Duodenal mucosa (tissue), 2 donors: ENCODE results near the gene FAM110D.

ENCODE experiments used
- H3K27ac ChIP-seq: one replicate; pipeline ENCODE4 v1.7.0; 2013; ENCODE audit warnings: low read depth, low read length
- H3K27me3 ChIP-seq, 2 donors: one replicate each; pipeline ENCODE4 v1.7.0; 2013; ENCODE audit warnings: low read length in 2 of 2, control low read depth in 1 of 2; ENCODE audit not compliant: insufficient read depth in 2 of 2, control insufficient read depth in 1 of 2
- H3K36me3 ChIP-seq, 2 donors: one replicate each; pipeline ENCODE4 v1.7.0; 2013; ENCODE audit warnings: low read length in 2 of 2, control low read depth in 1 of 2; ENCODE audit not compliant: insufficient read depth in 2 of 2, control insufficient read depth in 1 of 2
- H3K4me1 ChIP-seq, 2 donors: one replicate each; pipeline ENCODE4 v1.7.0; 2013; ENCODE audit warnings: low read length in 2 of 2, control low read depth in 1 of 2; ENCODE audit not compliant: insufficient read depth in 2 of 2, control insufficient read depth in 1 of 2
- H3K4me3 ChIP-seq, 2 donors: one replicate each; pipeline ENCODE4 v1.7.0; 2013; ENCODE audit warnings: low read length in 2 of 2, low read depth in 1 of 2
- H3K9ac ChIP-seq, 2 donors: one replicate each; pipeline ENCODE4 v1.7.0; 2013; ENCODE audit warnings: low read length in 2 of 2, low read depth in 1 of 2
- H3K9me3 ChIP-seq, 2 donors: one replicate each; pipeline ENCODE4 v1.7.0; 2013; ENCODE audit warnings: low read length in 2 of 2, control low read depth in 1 of 2; ENCODE audit not compliant: control insufficient read depth in 1 of 2

The FAM110D gene

DNA sequence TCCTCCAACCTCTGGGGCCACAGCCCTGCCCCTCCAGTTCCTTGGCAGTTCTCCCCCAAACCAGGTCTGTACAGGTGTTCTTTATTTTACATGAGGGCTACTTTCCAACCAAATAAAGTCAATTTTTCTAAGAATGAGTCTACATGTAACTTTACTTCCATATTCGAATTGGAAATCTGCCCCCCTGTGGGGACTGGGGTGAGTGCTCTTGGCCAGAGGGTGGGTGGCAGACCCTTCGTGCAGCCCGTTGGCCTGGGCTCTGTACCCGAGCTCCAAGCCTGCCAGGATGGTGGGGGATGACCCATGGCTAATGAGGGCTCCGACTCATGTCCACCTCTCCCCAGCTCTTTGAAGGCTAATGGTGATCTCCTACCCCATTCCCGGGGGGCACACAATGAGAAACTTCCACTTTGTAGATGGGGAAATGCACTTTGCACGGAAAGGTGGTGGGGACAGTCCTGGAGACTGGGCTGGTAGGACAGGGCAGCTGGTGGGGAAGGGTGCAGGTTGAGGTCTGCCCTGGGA lies 30.9 kb downstream of the FAM110D start:
- peaks cover 0 to 24% of the 10 kb centered on the region in 2 donors for H3K36me3 ChIP-seq
- no peaks in the 10 kb centered on the region for H3K4me1 ChIP-seq
- H3K4me3 ChIP-seq = no peak overlapping the region
- H3K9ac ChIP-seq = no peak overlapping the region
- H3K27me3 ChIP-seq = no peaks in the 10 kb centered on the region
- no peaks in the 10 kb centered on the region for H3K9me3 ChIP-seq
- H3K27ac ChIP-seq = no peak overlapping the region

DNA sequence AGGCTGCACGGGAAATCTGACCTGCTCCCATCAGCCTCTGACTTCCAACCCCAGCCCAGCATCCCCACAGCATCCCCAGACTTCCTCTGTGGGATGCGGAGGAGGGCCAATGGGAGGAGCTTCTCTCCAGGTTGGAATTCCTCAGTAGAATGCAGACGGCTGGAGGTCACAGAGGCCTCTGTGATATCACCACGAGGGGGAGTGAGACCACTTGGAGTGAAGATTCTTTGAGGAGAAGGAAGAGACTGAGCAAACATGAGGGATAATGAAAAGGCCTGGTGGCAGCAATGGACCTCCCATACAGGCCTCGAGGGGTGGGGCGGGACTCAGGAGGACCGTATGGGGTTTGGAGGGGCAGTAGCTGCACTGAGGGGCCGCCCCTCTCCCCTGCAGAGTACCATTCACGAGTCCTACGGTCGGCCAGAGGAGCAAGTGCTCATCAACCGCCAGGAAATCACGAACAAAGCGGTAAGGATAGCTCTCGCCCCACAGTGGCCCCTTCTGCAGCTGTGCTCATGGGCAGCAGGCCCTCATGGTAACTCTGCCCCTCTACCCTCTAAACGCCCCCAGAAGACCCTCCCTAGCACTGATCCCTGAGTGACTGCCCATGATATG lies 31.6 kb downstream of the FAM110D start, which contains the start of gene CATSPER4:
Gene CATSPER4 (plus strand): TSS at position 230 of the 615 bp plus-strand sequence. CDS start 26 bp downstream, at position 256.
- Histone ChIP-seq H3K4me1 (no peaks in the 10 kb centered on the region), H3K9me3 (no peaks in the 10 kb centered on the region), H3K36me3 (peaks cover 0 to 21% of the 10 kb centered on the region in 2 donors), H3K27ac (no peak within 1 kb of the TSS), H3K9ac (no peak within 1 kb of the TSS), H3K4me3 (no peak within 1 kb of the TSS), H3K27me3 (no peaks in the 10 kb centered on the region)

DNA sequence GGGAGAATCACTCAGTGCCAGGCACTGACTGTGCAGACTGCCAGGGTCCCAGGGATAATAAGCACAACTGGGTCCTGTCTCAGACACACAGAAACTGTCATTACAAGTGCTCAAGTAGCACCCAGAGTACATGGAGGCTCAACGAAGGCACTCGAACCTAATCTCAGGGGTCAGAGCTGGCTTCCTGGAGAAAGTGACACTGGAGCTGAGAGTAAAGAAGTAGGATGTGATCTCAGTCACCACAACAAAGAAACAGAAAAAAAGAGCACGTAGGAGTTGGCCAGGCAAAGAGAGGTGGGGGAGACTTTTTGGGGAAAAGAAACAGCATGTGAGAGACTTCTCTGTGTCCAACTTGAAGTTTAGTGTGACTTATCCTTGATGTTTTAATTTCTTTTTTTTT lies 32.9 kb downstream of the FAM110D start:
- Histone ChIP-seq H3K27ac (no peak overlapping the region), H3K27me3 (no peaks in the 10 kb centered on the region), H3K36me3 (peaks cover 0 to 20% of the 10 kb centered on the region in 2 donors), H3K4me3 (no peak overlapping the region), H3K4me1 (no peaks in the 10 kb centered on the region), H3K9me3 (no peaks in the 10 kb centered on the region), H3K9ac (no peak overlapping the region)

DNA sequence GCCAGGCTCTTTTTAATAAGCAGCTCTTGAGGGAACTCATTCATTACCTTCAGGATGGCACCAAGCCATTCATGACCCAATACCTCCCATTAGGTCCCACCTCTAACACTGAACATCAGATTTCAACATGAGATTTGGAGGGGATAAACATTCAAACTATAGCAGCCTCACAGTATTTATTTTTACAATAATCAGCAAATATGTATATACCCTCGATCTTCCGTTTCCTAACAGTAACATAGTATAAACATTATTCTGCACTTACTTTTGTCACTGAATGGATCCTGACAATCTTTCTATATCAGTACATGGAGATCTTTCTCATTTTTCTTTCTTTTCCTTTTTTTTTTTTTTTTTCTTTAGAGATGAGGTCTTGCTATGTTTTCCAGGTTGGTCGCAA lies 36.9 kb downstream of the FAM110D start:
- Histone ChIP-seq H3K27me3 (no peaks in the 10 kb centered on the region), H3K27ac (no peak overlapping the region), H3K9me3 (no peaks in the 10 kb centered on the region)

DNA sequence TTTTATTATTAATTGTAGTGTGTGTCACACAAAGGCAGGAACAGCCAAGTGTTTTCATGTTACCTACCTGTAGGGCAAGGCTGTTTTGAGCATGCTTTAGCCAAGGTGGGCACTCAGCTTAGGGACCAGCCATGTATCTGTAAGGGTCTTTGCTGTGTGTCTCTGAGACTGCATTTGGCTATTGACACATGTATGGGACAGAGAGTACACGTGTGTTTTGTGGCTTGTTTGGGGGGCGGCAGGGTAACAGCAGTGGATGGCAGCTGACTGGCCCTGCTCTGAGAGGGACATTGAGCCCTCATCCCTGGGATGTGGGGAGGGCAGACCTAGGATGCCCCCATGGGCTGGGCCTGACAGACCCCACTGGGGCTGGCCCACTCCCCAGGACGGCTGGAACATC lies 38.4 kb downstream of the FAM110D start:
- Histone ChIP-seq H3K27ac (no peak overlapping the region), H3K36me3 (no peaks in the 10 kb centered on the region), H3K4me3 (no peak overlapping the region), H3K9me3 (no peaks in the 10 kb centered on the region), H3K9ac (no peak overlapping the region), H3K27me3 (no peaks in the 10 kb centered on the region), H3K4me1 (peaks cover 0 to 5% of the 10 kb centered on the region in 2 donors)

More for the DNA sequence above, 36.9 kb downstream of the FAM110D start:
- Histone ChIP-seq H3K9ac (no peak overlapping the region), H3K4me3 (no peak overlapping the region), H3K4me1 (no peaks in the 10 kb centered on the region), H3K36me3 (no peaks in the 10 kb centered on the region)

DNA sequence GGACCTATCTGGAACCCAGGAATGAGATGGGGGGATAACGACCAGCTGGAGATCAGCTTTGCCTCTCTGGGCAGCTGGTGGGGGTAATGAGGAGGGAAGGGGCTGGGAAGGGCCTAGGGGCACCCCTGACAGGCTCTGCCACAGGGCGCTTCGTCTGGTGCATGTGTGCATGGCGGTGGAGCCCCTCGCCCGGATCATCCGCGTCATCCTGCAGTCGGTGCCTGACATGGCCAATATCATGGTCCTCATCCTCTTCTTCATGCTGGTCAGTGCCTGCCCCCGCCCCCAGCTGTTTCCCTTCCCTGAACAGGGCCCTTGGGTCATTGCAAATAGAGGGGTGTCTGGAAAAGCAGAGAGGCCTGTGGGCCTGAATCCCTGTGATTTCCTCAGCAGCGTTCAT lies 38.9 kb downstream of the FAM110D start:
- H3K27ac ChIP-seq = no peak overlapping the region

DNA sequence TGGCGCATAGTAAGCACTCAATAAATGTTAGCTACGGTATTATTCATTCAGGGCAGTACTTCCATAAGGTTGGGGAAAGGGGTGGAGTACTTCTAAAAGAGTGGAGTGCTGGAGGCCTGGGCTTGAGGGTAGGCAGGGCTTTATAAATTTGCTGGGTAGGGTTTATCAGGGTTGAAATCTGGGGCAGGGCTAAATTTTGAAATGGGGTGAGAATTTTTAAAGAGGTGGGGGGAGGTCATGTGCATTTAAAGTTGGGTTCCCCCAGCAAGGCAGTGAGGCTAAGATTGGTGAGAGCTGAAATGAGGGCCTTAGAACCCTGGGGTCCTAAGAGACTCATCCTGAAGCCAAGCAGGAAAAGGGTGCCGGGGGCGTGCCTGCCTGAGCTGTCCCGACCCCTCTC lies 41.5 kb downstream of the FAM110D start:
- no peak overlapping the region for H3K9ac ChIP-seq
- no peaks in the 10 kb centered on the region for H3K36me3 ChIP-seq
- H3K27me3 ChIP-seq = peaks cover 0 to 6% of the 10 kb centered on the region in 2 donors
- H3K4me3 ChIP-seq = no peak overlapping the region
- H3K9me3 ChIP-seq = no peaks in the 10 kb centered on the region
- H3K4me1 ChIP-seq = peaks cover 0 to 5% of the 10 kb centered on the region in 2 donors
- no peak overlapping the region for H3K27ac ChIP-seq

More for the DNA sequence above, 38.9 kb downstream of the FAM110D start:
- no peaks in the 10 kb centered on the region for H3K27me3 ChIP-seq
- no peaks in the 10 kb centered on the region for H3K36me3 ChIP-seq
- peaks cover 0 to 5% of the 10 kb centered on the region in 2 donors for H3K4me1 ChIP-seq
- no peaks in the 10 kb centered on the region for H3K9me3 ChIP-seq
- H3K9ac ChIP-seq = no peak overlapping the region
- no peak overlapping the region for H3K4me3 ChIP-seq

DNA sequence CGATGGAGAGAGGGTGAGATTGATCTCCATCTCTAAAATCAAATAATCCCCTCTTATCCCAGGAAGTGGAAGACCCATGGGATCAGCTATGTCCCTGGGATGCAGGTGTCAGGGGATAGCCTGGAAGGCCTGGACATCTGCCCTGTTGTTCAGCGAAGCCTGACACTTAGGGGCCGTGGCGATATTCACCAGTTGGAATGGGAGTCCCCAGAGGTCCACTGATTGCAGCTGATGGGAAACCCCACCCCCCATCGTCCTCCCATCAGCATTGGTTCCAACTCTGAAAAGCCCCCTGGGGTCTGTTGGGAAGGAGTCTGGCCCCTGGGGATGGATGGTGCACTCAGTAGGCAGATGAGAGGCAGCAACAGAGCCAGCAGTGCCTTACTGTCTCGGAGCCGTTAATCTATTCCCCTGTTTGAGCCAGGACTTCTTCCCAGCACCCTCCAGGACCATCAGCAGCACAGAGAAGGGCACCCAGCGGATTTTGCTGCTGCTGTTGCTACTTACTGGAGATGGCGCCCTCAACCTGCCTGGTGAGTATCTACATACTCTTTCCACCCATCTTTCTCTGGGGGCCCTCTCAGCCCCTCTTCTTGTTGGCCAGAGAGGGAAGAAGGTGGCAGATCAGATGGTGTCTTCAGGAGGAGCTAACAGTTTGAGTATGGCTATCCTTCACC lies 44.9 kb downstream of the FAM110D start:
- no peak overlapping the region for H3K9ac ChIP-seq
- H3K4me3 ChIP-seq = no peak overlapping the region
- H3K4me1 ChIP-seq = peaks cover 0 to 5% of the 10 kb centered on the region in 2 donors
- no peaks in the 10 kb centered on the region for H3K9me3 ChIP-seq
- no peaks in the 10 kb centered on the region for H3K36me3 ChIP-seq
- no peak overlapping the region for H3K27ac ChIP-seq
- peaks cover 0 to 6% of the 10 kb centered on the region in 2 donors for H3K27me3 ChIP-seq

DNA sequence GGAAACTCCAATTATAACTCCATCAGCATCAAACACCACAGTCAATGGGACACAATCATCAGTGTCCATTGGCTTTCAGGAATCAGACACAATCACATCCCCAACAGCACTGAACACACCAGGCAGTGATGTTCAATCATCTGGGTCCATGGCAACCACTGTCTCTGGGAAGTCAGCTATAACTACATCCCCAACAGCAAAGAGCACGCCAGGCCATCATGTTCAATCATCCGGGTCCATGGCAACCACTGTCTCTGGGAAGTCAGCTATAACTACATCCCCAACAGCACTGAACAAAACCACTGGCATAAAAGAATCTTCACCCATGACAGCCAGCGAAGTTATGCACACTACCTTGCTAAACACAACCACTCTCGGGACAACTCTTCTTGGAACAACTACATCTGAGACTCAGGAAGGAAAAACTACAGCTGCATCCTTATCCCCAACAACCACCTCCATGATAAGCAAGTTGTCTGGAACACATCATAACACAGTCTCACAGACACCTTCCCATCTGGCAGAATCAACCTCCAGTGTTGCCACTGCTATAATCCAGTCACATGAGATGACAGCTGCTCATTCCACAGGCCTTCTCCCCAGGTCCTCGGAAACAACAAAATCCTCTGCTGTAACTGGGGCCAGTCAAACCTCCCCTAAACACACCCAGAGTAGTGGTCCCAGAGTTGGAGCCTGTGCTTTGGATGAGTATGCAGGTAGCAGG lies 51.4 kb downstream of the FAM110D start:
- Histone ChIP-seq H3K36me3 (no peaks in the 10 kb centered on the region), H3K9me3 (no peaks in the 10 kb centered on the region), H3K9ac (no peak overlapping the region), H3K4me1 (no peaks in the 10 kb centered on the region), H3K27ac (no peak overlapping the region), H3K27me3 (no peaks in the 10 kb centered on the region), H3K4me3 (no peak overlapping the region)

DNA sequence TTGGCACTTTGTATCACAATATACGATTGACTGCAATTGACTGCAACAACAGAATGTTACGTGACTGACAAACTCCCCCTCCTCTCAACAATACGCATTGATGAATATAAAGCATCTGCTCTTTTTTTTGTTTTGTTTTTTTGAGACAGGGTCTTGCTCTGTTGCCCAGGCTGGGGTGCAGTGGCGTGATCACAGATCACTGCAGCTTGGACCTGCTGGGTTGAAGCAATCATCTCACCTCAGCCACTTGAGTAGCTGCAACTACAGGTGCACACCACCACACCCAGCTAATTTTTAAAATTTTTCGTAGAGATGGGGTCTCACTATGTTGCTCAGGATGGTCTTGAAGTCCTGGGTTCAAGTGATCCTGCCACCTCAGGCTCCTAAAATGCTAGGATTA lies 53.8 kb downstream of the FAM110D start:
- Histone ChIP-seq H3K4me1 (no peaks in the 10 kb centered on the region), H3K27ac (no peak overlapping the region), H3K36me3 (no peaks in the 10 kb centered on the region), H3K27me3 (no peaks in the 10 kb centered on the region), H3K9ac (no peak overlapping the region), H3K9me3 (no peaks in the 10 kb centered on the region), H3K4me3 (no peak overlapping the region)
